HepG2 (cell line): ENCODE data around the gene LEFTY2. TPM values are rescaled to one million over a fixed set of nuclear protein-coding genes. Genes with fewer than 3 reads are reported as not detected.

ENCODE experiments used
- AGO1 ChIP-seq: fragments of 200-400 bp; formaldehyde crosslinking; IDR thresholded peaks from 2 replicates; pipeline ENCODE4 v1.6.1; 2017; ENCODE audit warnings: mild to moderate bottlenecking, low read depth, low read length, moderate library complexity; ENCODE audit not compliant: poor library complexity, severe bottlenecking
- HCFC1 ChIP-seq: fragments of 150-350 bp; IDR thresholded peaks from 2 replicates; pipeline ENCODE4 v1.6.1; 2014; ENCODE audit warnings: low read depth, low read length
- PAWR ChIP-seq: sonication (generic); formaldehyde crosslinking; IDR thresholded peaks from 2 replicates; pipeline ENCODE4 v1.4.0; 2020; ENCODE audit warnings: missing genetic modification reagents, mild to moderate bottlenecking, borderline replicate concordance
- RFX3 ChIP-seq: IDR thresholded peaks from 2 replicates; pipeline ENCODE4 v1.6.1; 2016; ENCODE audit warnings: missing biosample characterization, missing genetic modification reagents
- SNAPC5 ChIP-seq: sonication (generic); formaldehyde crosslinking; IDR thresholded peaks from 2 replicates; pipeline ENCODE4 v1.8.1; 2023; ENCODE audit warnings: mild to moderate bottlenecking, missing genetic modification reagents, borderline replicate concordance
- ZFYVE20 ChIP-seq: sonication (generic); formaldehyde crosslinking; IDR thresholded peaks from 2 replicates; pipeline ENCODE4 v1.8.0; 2023; ENCODE audit warnings: low read depth, mild to moderate bottlenecking, moderate library complexity, missing genetic modification reagents, borderline replicate concordance
- ZNF318 ChIP-seq: sonication (generic); formaldehyde crosslinking; IDR thresholded peaks from 2 replicates; pipeline ENCODE4 v1.4.0; 2020; ENCODE audit warnings: mild to moderate bottlenecking, missing genetic modification reagents
- ZNF451 ChIP-seq: sonication (generic); formaldehyde crosslinking; IDR thresholded peaks from 2 replicates; pipeline ENCODE4 v1.5.0; 2020; ENCODE audit warnings: mild to moderate bottlenecking, missing genetic modification reagents
- ZNF570 ChIP-seq: sonication (generic); formaldehyde crosslinking; IDR thresholded peaks from 2 replicates; pipeline ENCODE4 v1.4.0; 2020; ENCODE audit warnings: mild to moderate bottlenecking, missing genetic modification reagents, borderline replicate concordance
- polyA plus RNA-seq, 8 experiments: library from polyadenylated mRNA; depleted of rRNA in 3 of 8; stranded (reverse) in 7 of 8; unstranded in 1 of 8; fragments of >200 nt; fragmentation: Illumina TruSeq in 4 of 8; extraction: Trizol in 4 of 8; gene quantifications; 2 replicates each; pipeline versions ENCODE4 v1.2.1 to v1.2.3, GENCODE V29; 2011 to 2016; ENCODE audit warnings: low read depth in 4 of 8, missing spikeins in 1 of 8, mixed read lengths in 1 of 8; ENCODE audit not compliant: insufficient read depth in 1 of 8
- total RNA-seq, 5 experiments: library from RNA; depleted of rRNA; stranded (reverse); fragments of >200 nt; fragmentation: Illumina TruSeq; extraction: Trizol; gene quantifications; 2 replicates each; pipeline ENCODE4 v1.2.3, GENCODE V29; 2016; ENCODE audit warnings: low read depth in 1 of 5
- TF ChIP-seq, protein P1 (sequence below): sonication (generic); formaldehyde crosslinking; IDR thresholded peaks from 2 replicates; pipeline ENCODE4 v1.8.0; 2022; ENCODE audit warnings: low read depth, missing genetic modification reagents
- TF ChIP-seq, protein P2 (sequence below): sonication (generic); formaldehyde crosslinking; IDR thresholded peaks from 2 replicates; pipeline ENCODE4 v1.5.1; 2020; ENCODE audit warnings: mild to moderate bottlenecking, missing genetic modification reagents, borderline replicate concordance

The LEFTY2 gene
- total and polyA plus RNA-seq, 2 of the 13 experiments (the other 11 are each of a cell fraction or from before 2014, with no cell fraction given), result 0.13 to 0.33 TPM

DNA sequence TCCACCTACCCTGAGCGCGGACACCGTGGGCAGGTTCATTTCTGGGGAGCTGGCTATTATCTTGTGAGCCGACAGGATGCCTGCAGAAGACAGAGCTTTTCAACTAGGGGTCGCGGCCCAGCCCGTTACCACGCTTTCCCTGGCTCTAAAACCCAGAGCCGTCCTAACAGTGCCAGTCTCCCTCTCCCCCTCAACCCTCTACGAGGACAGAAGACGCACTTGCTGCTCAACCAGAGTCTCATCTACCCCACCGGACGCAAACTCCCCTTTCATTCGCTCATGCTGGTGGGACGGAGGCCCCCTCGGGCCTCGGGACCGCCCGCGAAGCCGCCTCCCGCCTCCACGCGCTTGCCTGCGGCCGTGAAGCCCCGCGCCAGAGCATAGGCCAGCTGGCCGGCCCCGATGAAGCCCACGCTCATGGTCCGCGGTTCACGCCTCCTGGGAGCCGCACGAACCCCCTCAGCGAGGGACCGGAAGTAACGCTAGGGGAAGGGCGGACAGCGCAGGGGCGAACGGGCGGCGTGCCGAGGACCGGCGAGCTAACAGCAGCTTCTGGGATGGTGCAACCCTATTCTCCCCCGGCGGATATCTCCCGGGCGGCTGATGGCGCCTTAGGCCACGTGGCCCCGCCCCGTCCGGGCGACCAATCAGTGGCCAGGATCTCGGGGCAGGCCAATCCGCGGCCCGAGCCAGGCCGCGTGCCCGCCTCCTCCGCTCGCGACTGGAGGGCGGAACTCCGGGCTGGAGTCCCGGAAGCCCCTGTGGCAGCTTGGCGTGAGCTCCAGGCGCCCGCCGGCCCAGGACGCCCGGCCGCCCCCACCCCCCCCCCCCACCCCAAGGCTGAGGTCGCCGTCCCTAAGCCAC lies 17.1 kb downstream of the LEFTY2 start, which contains the start of gene PYCR2 (continued):
- TF ChIP-seq ZNF318 (peak; percentile 34; the same call in 1 of the 2 replicates), RFX3 (no peak), PAWR (CRISPR knock-in tag) (no peak), ZFYVE20 (CRISPR knock-in tag) (0 out of 2 replicates have a peak, but pooled peaks have one; percentile 70), ZNF570 (CRISPR knock-in tag) (no peak), AGO1 (no peak), SNAPC5 (CRISPR knock-in tag) (0 out of 2 replicates have a peak, but pooled peaks have one; percentile 33), HCFC1 (no peak; the same call in 1 of the 2 replicates), ZNF451 (CRISPR knock-in tag) (peak; percentile 93; the same call in 1 of the 2 replicates)
- TF ChIP-seq, protein P1, sequence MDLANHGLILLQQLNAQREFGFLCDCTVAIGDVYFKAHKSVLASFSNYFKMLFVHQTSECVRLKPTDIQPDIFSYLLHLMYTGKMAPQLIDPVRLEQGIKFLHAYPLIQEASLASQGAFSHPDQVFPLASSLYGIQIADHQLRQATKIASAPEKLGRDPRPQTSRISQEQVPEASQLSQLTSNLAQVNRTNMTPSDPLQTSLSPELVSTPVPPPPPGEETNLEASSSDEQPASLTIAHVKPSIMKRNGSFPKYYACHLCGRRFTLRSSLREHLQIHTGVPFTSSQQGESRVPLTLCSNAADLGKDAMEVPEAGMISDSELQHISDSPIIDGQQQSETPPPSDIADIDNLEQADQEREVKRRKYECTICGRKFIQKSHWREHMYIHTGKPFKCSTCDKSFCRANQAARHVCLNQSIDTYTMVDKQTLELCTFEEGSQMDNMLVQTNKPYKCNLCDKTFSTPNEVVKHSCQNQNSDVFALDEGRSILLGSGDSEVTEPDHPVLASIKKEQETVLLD (CRISPR knock-in tag), result peak; percentile 97
- TF ChIP-seq, protein P2, sequence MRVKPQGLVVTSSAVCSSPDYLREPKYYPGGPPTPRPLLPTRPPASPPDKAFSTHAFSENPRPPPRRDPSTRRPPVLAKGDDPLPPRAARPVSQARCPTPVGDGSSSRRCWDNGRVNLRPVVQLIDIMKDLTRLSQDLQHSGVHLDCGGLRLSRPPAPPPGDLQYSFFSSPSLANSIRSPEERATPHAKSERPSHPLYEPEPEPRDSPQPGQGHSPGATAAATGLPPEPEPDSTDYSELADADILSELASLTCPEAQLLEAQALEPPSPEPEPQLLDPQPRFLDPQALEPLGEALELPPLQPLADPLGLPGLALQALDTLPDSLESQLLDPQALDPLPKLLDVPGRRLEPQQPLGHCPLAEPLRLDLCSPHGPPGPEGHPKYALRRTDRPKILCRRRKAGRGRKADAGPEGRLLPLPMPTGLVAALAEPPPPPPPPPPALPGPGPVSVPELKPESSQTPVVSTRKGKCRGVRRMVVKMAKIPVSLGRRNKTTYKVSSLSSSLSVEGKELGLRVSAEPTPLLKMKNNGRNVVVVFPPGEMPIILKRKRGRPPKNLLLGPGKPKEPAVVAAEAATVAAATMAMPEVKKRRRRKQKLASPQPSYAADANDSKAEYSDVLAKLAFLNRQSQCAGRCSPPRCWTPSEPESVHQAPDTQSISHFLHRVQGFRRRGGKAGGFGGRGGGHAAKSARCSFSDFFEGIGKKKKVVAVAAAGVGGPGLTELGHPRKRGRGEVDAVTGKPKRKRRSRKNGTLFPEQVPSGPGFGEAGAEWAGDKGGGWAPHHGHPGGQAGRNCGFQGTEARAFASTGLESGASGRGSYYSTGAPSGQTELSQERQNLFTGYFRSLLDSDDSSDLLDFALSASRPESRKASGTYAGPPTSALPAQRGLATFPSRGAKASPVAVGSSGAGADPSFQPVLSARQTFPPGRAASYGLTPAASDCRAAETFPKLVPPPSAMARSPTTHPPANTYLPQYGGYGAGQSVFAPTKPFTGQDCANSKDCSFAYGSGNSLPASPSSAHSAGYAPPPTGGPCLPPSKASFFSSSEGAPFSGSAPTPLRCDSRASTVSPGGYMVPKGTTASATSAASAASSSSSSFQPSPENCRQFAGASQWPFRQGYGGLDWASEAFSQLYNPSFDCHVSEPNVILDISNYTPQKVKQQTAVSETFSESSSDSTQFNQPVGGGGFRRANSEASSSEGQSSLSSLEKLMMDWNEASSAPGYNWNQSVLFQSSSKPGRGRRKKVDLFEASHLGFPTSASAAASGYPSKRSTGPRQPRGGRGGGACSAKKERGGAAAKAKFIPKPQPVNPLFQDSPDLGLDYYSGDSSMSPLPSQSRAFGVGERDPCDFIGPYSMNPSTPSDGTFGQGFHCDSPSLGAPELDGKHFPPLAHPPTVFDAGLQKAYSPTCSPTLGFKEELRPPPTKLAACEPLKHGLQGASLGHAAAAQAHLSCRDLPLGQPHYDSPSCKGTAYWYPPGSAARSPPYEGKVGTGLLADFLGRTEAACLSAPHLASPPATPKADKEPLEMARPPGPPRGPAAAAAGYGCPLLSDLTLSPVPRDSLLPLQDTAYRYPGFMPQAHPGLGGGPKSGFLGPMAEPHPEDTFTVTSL (CRISPR knock-in tag), result no peak
